AG09309 (cell line): ENCODE data around the gene B3GALT5.

Experiments used
- DNase-seq: peaks from one replicate; pipeline ENCODE4 v3.0.0-alpha.2; 2010; ENCODE audit warnings: low read depth
- H3K4me3 ChIP-seq: 2 replicates; pipeline ENCODE4 v1.5.1; 2011; ENCODE audit warnings: mild to moderate bottlenecking, low read depth, low read length, moderate library complexity; ENCODE audit not compliant: control insufficient read depth
- TF ChIP-seq, protein P1 (sequence below): IDR thresholded peaks from 2 replicates; pipeline ENCODE4 v1.5.1; 2011; ENCODE audit warnings: mild to moderate bottlenecking, low read depth, low read length, inconsistent platforms; ENCODE audit not compliant: insufficient read depth, control insufficient read depth; ENCODE audit errors: missing control alignments

The B3GALT5 gene, protein sequence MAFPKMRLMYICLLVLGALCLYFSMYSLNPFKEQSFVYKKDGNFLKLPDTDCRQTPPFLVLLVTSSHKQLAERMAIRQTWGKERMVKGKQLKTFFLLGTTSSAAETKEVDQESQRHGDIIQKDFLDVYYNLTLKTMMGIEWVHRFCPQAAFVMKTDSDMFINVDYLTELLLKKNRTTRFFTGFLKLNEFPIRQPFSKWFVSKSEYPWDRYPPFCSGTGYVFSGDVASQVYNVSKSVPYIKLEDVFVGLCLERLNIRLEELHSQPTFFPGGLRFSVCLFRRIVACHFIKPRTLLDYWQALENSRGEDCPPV

DNA sequence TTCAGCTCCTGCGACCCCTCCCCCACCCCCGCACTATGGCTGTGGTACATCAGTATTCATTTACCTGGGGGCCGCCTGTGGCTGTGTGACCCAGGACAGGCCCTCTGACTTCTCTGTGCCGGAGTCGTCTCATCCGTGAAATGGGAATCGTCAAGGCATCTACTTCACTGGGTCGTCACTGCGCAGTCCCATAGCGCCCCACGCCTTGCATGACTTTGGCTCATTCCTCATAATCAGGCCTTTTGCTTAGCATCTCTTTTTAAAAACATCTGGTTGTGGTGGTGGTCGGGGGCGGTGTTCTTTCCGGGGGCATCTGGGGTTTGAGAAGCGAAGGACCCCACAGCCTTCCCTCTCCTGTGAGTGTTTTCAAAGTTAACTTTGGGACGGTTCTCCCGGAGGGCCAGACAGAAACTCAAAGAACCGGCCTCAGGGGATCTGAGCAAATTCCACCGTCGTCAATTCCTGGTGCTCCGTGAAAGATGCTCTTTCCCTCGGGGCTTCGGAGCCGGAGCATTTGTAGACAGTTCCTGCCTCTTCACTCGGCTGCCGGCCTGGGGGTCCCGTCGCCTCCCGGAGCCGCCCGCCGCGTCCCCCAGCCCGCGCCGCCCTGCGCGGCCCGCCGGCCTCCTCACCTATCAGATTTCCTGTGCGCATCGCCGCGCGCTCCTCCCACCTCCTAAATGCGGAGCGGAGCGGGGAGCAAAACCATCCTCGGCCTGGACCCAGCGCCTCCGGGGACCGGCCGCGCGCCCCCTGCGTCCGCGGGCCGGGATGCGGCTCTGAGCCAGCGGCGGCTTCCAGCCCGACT is at the start of gene B3GALT5:
Gene B3GALT5 (plus strand): TSS at position 708 of the 808 bp plus-strand sequence. CDS start 47,620 bp downstream, outside the sequence.
- no peak for DNase-seq
- H3K4me3 ChIP-seq, result peak within 1 kb of the TSS; percentile 53
- TF ChIP-seq, protein P1, sequence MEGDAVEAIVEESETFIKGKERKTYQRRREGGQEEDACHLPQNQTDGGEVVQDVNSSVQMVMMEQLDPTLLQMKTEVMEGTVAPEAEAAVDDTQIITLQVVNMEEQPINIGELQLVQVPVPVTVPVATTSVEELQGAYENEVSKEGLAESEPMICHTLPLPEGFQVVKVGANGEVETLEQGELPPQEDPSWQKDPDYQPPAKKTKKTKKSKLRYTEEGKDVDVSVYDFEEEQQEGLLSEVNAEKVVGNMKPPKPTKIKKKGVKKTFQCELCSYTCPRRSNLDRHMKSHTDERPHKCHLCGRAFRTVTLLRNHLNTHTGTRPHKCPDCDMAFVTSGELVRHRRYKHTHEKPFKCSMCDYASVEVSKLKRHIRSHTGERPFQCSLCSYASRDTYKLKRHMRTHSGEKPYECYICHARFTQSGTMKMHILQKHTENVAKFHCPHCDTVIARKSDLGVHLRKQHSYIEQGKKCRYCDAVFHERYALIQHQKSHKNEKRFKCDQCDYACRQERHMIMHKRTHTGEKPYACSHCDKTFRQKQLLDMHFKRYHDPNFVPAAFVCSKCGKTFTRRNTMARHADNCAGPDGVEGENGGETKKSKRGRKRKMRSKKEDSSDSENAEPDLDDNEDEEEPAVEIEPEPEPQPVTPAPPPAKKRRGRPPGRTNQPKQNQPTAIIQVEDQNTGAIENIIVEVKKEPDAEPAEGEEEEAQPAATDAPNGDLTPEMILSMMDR, result no peak

DNA sequence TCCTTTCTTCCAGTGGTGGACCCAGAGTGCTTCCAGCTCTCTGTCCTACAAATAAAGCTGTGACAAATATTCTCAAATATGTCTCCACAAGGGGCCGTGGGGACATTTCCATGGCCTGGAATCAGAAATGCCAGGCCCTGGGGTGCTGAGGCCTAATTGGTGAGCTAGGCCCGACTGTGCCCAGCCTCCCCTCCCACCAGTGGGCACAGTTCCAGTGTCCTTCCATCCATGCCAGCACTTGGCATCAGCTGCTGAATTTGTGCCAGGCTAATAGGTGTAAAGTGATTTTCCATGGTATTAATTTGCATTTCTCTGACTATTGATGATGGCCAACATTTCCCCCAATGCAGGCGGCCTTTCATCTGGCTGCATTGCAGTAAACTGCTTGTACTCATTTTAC is 48.5 kb upstream of the B3GALT5 start:
- DNase-seq, result no peak
- H3K4me3 ChIP-seq, result no peak overlapping the region
- TF ChIP-seq, protein P1, result no peak

DNA sequence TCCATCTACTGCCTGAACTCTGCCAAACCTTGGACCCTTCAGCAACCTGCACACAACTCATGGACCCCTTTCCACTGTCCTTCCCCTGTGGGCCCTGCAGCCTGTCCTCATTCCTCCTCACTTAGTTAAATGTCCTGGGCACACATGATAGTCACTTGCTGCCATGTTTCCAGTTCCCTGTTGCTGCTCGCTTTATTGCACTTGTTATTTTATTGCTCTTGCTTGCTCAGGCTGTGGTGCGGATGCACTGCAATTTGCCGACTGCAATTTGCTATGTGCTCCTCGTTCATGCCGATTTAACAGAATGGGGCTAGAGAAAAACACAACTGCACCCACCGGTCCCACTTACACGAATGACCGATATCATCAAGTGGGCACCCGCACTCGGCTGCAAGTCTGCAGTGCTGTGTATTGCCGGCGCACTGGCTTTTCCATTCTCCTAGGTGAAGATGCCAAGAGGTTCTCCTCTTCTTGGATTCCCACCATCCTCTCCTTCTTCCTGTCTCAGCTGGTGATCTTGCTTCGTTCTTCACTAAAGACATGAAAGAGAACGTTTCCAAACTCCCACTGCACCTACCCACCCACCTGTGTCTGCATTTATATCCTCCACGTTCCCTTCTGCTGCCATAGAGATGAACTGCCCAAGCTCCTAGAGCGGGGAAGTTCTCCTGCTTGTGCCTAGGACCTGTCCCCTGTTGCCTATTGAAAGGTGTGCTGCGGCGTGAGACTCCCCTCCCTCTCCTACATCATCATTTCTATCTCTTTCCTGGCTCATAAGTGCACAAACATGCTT is 45.4 kb upstream of the B3GALT5 start:
- TF ChIP-seq, protein P1, result no peak
- no peak for DNase-seq
- no peak overlapping the region for H3K4me3 ChIP-seq

DNA sequence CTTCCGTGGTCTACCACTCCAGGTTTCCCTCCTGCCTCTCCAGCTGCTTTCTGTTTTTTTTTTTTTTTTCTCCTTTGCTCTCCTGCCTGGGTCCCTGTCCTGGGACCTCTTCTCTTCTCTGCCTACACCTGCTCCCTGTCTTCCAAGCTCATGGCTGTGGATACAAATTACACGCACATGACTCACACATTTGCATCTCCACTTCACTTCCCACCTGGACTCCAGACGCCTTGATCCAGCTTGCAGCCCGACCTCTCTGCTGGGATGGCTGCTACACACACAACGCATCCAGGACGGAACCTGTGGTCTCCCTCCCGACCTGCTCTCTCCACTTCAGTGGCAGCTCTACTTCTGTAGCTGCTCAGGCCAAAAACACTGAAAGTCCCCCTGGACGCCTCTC is 44.4 kb upstream of the B3GALT5 start:
- H3K4me3 ChIP-seq, result no peak overlapping the region
- no peak for DNase-seq
- TF ChIP-seq, protein P1, result no peak

DNA sequence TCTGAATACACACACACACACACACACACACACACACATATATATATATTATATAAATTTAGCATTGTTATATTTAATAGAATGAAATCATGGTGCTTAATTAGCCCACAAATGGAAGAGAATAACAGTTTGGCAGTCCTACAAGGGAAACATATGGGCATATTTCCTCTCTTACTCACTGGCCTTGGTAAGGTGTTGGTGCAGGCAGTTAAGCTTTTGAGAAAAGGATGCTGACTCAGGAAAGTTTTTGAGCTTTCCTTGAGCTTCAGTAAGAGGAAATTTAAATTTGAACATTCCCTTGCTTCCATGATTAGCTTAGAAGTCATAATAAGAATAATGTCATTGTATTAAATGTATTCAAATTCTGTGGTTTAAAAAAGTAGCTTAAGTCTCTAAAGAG is 37.0 kb upstream of the B3GALT5 start:
- no peak for DNase-seq
- H3K4me3 ChIP-seq, result no peak overlapping the region
- TF ChIP-seq, protein P1, result no peak

DNA sequence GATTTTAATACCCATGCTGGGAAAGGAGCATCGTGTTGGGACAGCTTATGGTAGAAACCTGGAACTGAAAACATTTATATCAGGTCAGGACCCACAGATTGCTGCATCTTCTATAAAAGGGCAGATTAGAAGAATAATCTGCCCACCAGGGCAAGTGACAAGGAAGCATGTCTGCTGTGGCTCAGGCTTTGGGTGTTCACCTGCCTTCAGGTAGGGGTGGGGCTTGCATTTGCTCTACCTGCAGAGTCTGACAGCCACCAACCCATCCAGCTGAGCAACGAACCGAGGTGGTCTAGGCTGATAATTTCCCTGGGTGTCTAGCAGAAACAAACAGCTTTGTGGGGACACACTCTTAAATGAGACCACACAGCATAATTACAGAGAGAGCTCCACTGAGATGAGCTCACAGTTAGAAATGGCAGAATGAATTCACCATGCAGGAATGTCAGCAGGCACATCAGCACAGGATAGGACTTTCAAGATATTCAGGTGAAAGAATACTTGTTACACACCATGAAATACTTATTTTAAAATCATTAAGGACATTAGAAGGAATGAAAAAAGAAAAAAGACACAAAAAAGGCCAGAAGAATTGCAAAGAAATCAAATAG is 36.1 kb upstream of the B3GALT5 start:
- H3K4me3 ChIP-seq, result no peak overlapping the region
- DNase-seq, result no peak
- TF ChIP-seq, protein P1, result no peak
